ENCODE data around the gene GPA33.

The GPA33 gene

GRCh38 chr1:167056529-167057231, 33.5 kb downstream of the GPA33 start:
- H3K4me3 ChIP-seq (ENCODE audit: low read depth, low read length), result no peak overlapping the region
- no peak for DNase-seq (ENCODE audit: low read depth)
- no peak for TF ChIP-seq CTCF (IDR thresholded peaks at IDR 0.05; ENCODE audit: low read depth, low read length)
- no peak for TF ChIP-seq MAX (IDR thresholded peaks at IDR 0.05; ENCODE audit: low read depth, low read length)
- no peak for TF ChIP-seq POLR2A (IDR thresholded peaks at IDR 0.05; ENCODE audit: extremely low read depth, insufficient read length)
- TF ChIP-seq MYC (IDR thresholded peaks at IDR 0.05; ENCODE audit: low read depth, low read length), result no peak

GRCh38 chr1:167054946-167055630, 35.1 kb downstream of the GPA33 start:
- DNase-seq (ENCODE audit: low read depth), result no peak
- TF ChIP-seq MYC (IDR thresholded peaks at IDR 0.05; ENCODE audit: low read depth, low read length) (no peak), MAX (IDR thresholded peaks at IDR 0.05; ENCODE audit: low read depth, low read length) (no peak), CTCF (IDR thresholded peaks at IDR 0.05; ENCODE audit: low read depth, low read length) (no peak), POLR2A (IDR thresholded peaks at IDR 0.05; ENCODE audit: extremely low read depth, insufficient read length) (no peak)
- H3K4me3 ChIP-seq (ENCODE audit: low read depth, low read length), result no peak overlapping the region

GRCh38 chr1:167054531-167054930, 35.6 kb downstream of the GPA33 start:
- H3K4me3 ChIP-seq (ENCODE audit: low read depth, low read length), result no peak overlapping the region
- no peak for DNase-seq (ENCODE audit: low read depth)
- TF ChIP-seq MYC (IDR thresholded peaks at IDR 0.05; ENCODE audit: low read depth, low read length) (no peak), POLR2A (IDR thresholded peaks at IDR 0.05; ENCODE audit: extremely low read depth, insufficient read length) (no peak)

- TF ChIP-seq MAX (IDR thresholded peaks at IDR 0.05; ENCODE audit: low read depth, low read length) (no peak), MYC (IDR thresholded peaks at IDR 0.05; ENCODE audit: low read depth, low read length) (no peak), CTCF (IDR thresholded peaks at IDR 0.05; ENCODE audit: low read depth, low read length) (peak; percentile 39), POLR2A (IDR thresholded peaks at IDR 0.05; ENCODE audit: extremely low read depth, insufficient read length) (no peak)
- no peak overlapping the region for H3K4me3 ChIP-seq (ENCODE audit: low read depth, low read length)
- no peak for DNase-seq (ENCODE audit: low read depth)
Measured at GRCh38 chr1:167052389-167052788, 37.8 kb downstream of the GPA33 start.

- H3K4me3 ChIP-seq (ENCODE audit: low read depth, low read length), result no peak overlapping the region
- no peak for DNase-seq (ENCODE audit: low read depth)
- no peak for TF ChIP-seq CTCF (IDR thresholded peaks at IDR 0.05; ENCODE audit: low read depth, low read length)
- TF ChIP-seq MYC (IDR thresholded peaks at IDR 0.05; ENCODE audit: low read depth, low read length), result no peak
- TF ChIP-seq MAX (IDR thresholded peaks at IDR 0.05; ENCODE audit: low read depth, low read length), result no peak
- TF ChIP-seq POLR2A (IDR thresholded peaks at IDR 0.05; ENCODE audit: extremely low read depth, insufficient read length), result no peak
Measured at GRCh38 chr1:167051907-167052306, 38.3 kb downstream of the GPA33 start.

- TF ChIP-seq MAX (IDR thresholded peaks at IDR 0.05; ENCODE audit: low read depth, low read length) (no peak), POLR2A (IDR thresholded peaks at IDR 0.05; ENCODE audit: extremely low read depth, insufficient read length) (no peak), MYC (IDR thresholded peaks at IDR 0.05; ENCODE audit: low read depth, low read length) (no peak), CTCF (IDR thresholded peaks at IDR 0.05; ENCODE audit: low read depth, low read length) (no peak)
- H3K4me3 ChIP-seq (ENCODE audit: low read depth, low read length), result peak overlapping the region; percentile 38
- DNase-seq (ENCODE audit: low read depth), result peak; percentile 62
Measured at GRCh38 chr1:167043752-167044488, 46.3 kb downstream of the GPA33 start.

All from NB4 (cell line).